Common myeloid progenitor, CD34-positive (primary cell): ENCODE measurements around the gene TMEM165.

Experiments
- CTCF ChIA-PET: fragments of 350-600 bp; sonication (Branson Sonifier 250); formaldehyde crosslinking; loops from one replicate; lab custom pipeline; 2021; ENCODE audit warnings: antibody characterized with exemption; lab: Charles Lee
- POLR2A ChIA-PET: fragments of 350-600 bp; sonication (Branson Sonifier 250); formaldehyde crosslinking; loops from one replicate; lab custom pipeline; 2021; ENCODE audit warnings: antibody characterized with exemption; lab: Charles Lee
- DNase-seq, 3 donors: peaks; one replicate each; pipeline versions ENCODE4 v3.0.0 to v3.0.0-alpha.2; 2013
- H3K27ac ChIP-seq, 2 experiments: 1 replicate in 1 of 2; 2 replicates in 1 of 2; pipeline ENCODE4 v1.7.0; 2013; ENCODE audit warnings: inconsistent platforms in 2 of 2, low read length in 2 of 2, mild to moderate bottlenecking in 2 of 2, low read depth in 1 of 2, moderate library complexity in 1 of 2; ENCODE audit not compliant: severe bottlenecking in 2 of 2, insufficient read depth in 1 of 2, poor library complexity in 1 of 2
- H3K27me3 ChIP-seq, 5 experiments: replicated peaks in 2 of 5; 1 replicate in 3 of 5; 2 replicates in 2 of 5; pipeline versions ENCODE4 v1.6.1 to v1.7.0; 2013; ENCODE audit warnings: low read length in 4 of 5, mild to moderate bottlenecking in 2 of 5, moderate library complexity in 2 of 5, inconsistent platforms in 1 of 5; ENCODE audit not compliant: insufficient read depth in 5 of 5, control insufficient read depth in 4 of 5
- H3K36me3 ChIP-seq, 4 experiments: 1 replicate in 2 of 4; 2 replicates in 2 of 4; pipeline versions ENCODE4 v1.6.1 to v1.7.0; 2013; ENCODE audit warnings: low read length in 3 of 4, control low read depth in 1 of 4, mild to moderate bottlenecking in 1 of 4; ENCODE audit not compliant: control insufficient read depth in 4 of 4, insufficient read depth in 4 of 4
- H3K4me1 ChIP-seq, 4 experiments: 1 replicate in 3 of 4; 2 replicates in 1 of 4; pipeline versions ENCODE4 v1.6.1 to v1.7.1; 2013; ENCODE audit warnings: low read length in 3 of 4, mild to moderate bottlenecking in 3 of 4, control low read depth in 1 of 4, inconsistent platforms in 1 of 4, moderate library complexity in 1 of 4; ENCODE audit not compliant: control insufficient read depth in 4 of 4, insufficient read depth in 4 of 4; ENCODE audit errors: control extremely low read depth in 1 of 4
- H3K4me3 ChIP-seq, 7 experiments: 1 replicate in 4 of 7; 2 replicates in 3 of 7; pipeline versions ENCODE4 v1.5.1 to v1.7.0; 2013; ENCODE audit warnings: mild to moderate bottlenecking in 7 of 7, low read length in 6 of 7, moderate library complexity in 6 of 7, inconsistent platforms in 2 of 7, low read depth in 2 of 7, control low read depth in 1 of 7; ENCODE audit not compliant: insufficient read depth in 4 of 7, control insufficient read depth in 1 of 7; ENCODE audit errors: extremely low read depth in 1 of 7
- H3K9me3 ChIP-seq, 5 experiments: 1 replicate in 4 of 5; 2 replicates in 1 of 5; pipeline versions ENCODE4 v1.6.1 to v1.7.1; 2013; ENCODE audit warnings: low read length in 4 of 5, mild to moderate bottlenecking in 2 of 5, inconsistent platforms in 1 of 5, low read depth in 1 of 5, moderate library complexity in 1 of 5; ENCODE audit not compliant: control insufficient read depth in 4 of 5, insufficient read depth in 2 of 5; ENCODE audit errors: control extremely low read depth in 1 of 5
- WGBS: methylation state at CpG from one replicate; pipeline ENCODE4 v1.1.5; 2013; ENCODE audit not compliant: insufficient coverage; 5-methylcytosine and 5-hydroxymethylcytosine counted together

The TMEM165 gene

DNA sequence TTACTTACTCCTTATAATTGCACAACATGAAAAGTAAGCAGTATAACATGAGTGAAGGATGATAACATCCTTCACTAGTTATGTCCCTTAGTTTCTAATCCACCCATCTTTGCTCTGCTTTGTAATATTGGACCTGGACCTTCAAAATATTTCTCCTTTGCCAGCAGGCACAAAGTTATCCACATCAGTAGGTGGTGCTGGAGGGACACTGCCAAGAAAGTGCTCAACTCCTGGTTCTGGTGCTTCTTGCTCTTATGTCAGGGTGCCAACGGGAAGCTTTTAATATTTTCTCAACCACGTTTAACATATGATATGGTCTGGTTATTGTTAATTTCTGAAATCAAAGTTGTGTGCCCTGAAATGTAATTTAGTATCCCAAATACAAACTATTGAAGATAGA, 49.1 kb downstream of the TMEM165 start:
- Histone ChIP-seq H3K36me3 (peaks cover 8 to 26% (median 15%) of the 10 kb centered on the region in 4 experiments), H3K27ac (no peak overlapping the region), H3K4me1 (peaks cover 0 to 25% (median 7%) of the 10 kb centered on the region in 4 experiments), H3K27me3 (no peaks in the 10 kb centered on the region), H3K4me3 (no peak overlapping the region), H3K9me3 (no peaks in the 10 kb centered on the region)
- ChIA-PET POLR2A (no interaction called here), CTCF (interaction anchor here (0.7 to 2.6 kb wide), 7 partner anchors 8 to 422 kb away, joined by 3 to 12 read pairs (median 3); partner anchors contain the start of genes SRD5A3 and TMEM165)
- no CpG with 5 or more reads among the region's 2 CpGs for WGBS
- DNase-seq: peak; percentile 8 to 33 (median 21)

DNA sequence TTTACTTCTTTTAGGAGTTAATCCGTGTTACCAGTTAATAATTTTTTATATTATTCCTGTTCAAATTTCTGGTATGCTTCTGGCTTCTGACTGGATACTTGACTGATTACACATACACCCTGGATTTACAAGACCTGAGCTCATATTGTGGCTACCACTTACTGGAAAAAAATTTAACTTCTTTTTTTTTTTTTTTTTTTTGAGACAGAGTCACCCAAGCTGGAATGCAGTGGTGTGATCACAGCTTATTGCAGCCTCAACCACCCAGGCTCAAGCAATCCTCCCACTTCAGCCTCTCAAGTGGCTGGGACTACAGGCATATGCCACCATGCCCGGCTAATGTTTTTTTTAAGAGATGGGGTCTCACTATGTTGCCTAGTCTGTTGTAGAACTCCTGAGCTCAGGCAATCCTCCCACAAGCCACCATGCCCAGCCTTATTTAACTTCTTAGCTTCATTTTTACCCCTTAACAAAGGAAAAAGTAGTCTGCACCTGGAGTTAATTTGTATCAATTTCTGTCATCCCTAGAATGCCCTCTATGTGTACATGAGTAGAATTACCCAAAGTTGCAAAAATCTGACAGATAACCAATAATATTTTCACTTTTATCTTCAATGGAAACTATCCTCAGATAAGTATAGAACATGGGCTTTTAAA, 50.3 kb downstream of the TMEM165 start:
- no CpG with 5 or more reads among the region's 2 CpGs for WGBS
- ChIA-PET CTCF (interaction anchor here (0.7 to 2.6 kb wide), 8 partner anchors 14 to 420 kb away, joined by 3 to 12 read pairs (median 4); partner anchors contain the start of gene SRD5A3), POLR2A (interaction anchor here (0.6 kb wide), 1 partner anchor 42 kb away, joined by 3 read pairs; no protein-coding TSS in a partner anchor)
- H3K4me3 ChIP-seq: no peak overlapping the region
- H3K4me1 ChIP-seq: peaks cover 0 to 25% (median 7%) of the 10 kb centered on the region in 4 experiments
- H3K27ac ChIP-seq: no peak overlapping the region
- DNase-seq: peak in 1 of 3 donors; percentile 54
- no peaks in the 10 kb centered on the region for H3K9me3 ChIP-seq
- H3K36me3 ChIP-seq: peaks cover 4 to 27% (median 12%) of the 10 kb centered on the region in 4 experiments
- H3K27me3 ChIP-seq: no peaks in the 10 kb centered on the region

DNA sequence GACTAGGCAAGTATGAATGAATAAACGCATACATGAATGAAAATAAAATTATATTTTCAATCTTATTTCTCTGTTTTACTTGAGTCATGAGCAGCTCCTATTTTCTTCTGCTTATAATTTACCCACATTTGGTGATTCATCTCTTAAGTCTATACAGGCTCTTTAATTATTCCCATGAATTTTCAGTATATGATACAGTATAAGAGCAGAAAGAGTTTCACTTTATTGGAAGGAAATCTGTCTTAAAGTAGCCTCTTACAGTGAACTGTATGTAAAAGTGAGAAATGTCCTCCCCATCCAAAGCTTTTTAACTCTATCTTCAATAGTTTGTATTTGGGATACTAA, 50.8 kb downstream of the TMEM165 start:
- Histone ChIP-seq H3K27me3 (no peaks in the 10 kb centered on the region), H3K36me3 (peaks cover 4 to 23% (median 10%) of the 10 kb centered on the region in 4 experiments), H3K4me3 (no peak overlapping the region), H3K27ac (no peak overlapping the region), H3K4me1 (peaks cover 0 to 25% (median 7%) of the 10 kb centered on the region in 4 experiments), H3K9me3 (no peaks in the 10 kb centered on the region)
- WGBS: no CpG with 5 or more reads among the region's 1 CpG
- no peak for DNase-seq
- ChIA-PET CTCF (interaction anchor here (0.7 to 2.6 kb wide), 3 partner anchors 13 to 118 kb away, joined by 3 to 12 read pairs (median 4); partner anchors contain the start of gene SRD5A3), POLR2A (no interaction called here)

DNA sequence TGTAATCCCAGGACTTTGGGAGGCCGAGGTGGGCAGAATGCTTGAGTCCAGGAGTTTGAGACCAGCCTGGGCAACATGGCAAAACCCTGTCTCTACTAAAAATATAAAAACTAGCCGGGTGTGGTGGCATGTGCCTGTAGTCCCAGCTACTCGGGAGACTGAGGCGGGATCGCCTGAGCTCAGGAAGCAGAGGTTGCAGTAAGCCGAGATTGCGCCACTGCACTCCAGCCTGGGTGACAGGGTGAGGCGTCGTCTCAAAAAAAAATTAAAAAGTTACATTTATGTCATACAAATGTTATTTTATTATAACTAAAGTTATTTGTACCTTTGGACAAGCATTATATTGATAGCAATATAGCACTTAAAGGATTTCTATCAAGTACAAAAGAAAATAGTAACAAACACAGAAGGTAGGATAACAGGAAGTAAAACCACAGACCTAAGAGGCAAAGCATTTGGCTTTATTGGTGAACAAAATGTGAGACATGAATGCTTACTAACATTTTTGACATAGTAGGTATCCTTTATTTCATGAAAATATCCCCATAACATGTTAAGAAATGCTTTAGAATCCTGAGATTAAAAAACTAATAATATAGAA, 51.5 kb downstream of the TMEM165 start:
- ChIA-PET CTCF (interaction anchor here (0.7 to 2.6 kb wide), 2 partner anchors 101 to 117 kb away, joined by 4 to 12 read pairs; partner anchors contain the start of gene SRD5A3), POLR2A (no interaction called here)
- WGBS: 90% methylated on average over 2 of the region's 9 CpGs
- peaks cover 4 to 30% (median 11%) of the 10 kb centered on the region in 4 experiments for H3K36me3 ChIP-seq
- no peaks in the 10 kb centered on the region for H3K27me3 ChIP-seq
- peak in 1 of 3 donors; percentile 10 for DNase-seq
- peaks cover 0 to 24% (median 7%) of the 10 kb centered on the region in 4 experiments for H3K4me1 ChIP-seq
- no peaks in the 10 kb centered on the region for H3K9me3 ChIP-seq
- no peak overlapping the region for H3K4me3 ChIP-seq
- no peak overlapping the region for H3K27ac ChIP-seq

DNA sequence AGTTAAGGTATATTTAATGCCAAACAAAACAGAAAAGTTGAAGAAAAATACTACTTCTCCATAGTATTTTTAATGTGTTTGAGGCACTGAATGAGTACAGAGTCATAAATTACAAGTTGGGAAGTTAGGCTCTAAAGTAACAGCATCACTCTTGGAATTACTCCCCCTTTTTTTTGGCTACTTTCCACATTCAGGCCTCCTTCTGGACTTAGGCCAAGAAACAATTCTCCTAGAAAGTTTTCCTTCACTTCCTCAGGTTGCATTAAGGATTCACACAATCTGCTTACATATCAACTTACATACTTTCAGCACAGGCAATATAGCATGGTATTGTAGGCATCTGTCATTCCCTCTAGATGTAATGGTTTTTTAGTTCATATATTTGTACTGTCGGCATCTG, 52.1 kb downstream of the TMEM165 start:
- ChIA-PET CTCF (no interaction called here), POLR2A (no interaction called here)

DNA sequence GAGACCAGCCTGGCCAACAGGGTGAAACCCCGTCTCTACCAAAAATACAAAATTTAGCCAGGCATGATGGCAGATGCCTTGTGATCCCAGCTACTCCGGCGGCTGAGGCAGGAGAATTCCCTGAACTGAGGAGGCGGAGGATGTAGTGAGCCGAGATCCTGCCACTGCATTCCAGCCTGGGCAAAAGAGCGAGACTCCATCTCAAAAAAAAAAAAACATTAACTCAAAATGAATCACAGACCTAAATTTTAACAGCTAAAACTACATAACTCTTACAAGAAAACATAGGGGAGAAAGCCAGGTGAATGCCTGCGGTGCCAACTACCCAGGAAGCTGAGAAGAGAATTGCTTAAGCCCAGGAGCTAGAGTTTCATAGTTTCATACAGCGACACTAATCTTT, 54.8 kb downstream of the TMEM165 start:
- POLR2A ChIA-PET: no interaction called here
- no peak overlapping the region for H3K4me3 ChIP-seq
- no peaks in the 10 kb centered on the region for H3K9me3 ChIP-seq
- H3K36me3 ChIP-seq: peaks cover 2 to 27% (median 9%) of the 10 kb centered on the region in 4 experiments
- H3K27ac ChIP-seq: no peak overlapping the region
- 84% methylated on average over 6 of the region's 8 CpGs for WGBS
- H3K27me3 ChIP-seq: no peaks in the 10 kb centered on the region
- CTCF ChIA-PET: no interaction called here
- DNase-seq: no peak
- H3K4me1 ChIP-seq: peaks cover 0 to 14% (median 2%) of the 10 kb centered on the region in 4 experiments

More for the DNA sequence above, 52.1 kb downstream of the TMEM165 start:
- WGBS: no CpG with 5 or more reads among the region's 1 CpG
- no peak overlapping the region for H3K27ac ChIP-seq
- H3K4me3 ChIP-seq: no peak overlapping the region
- H3K9me3 ChIP-seq: no peaks in the 10 kb centered on the region
- peaks cover 0 to 18% (median 4%) of the 10 kb centered on the region in 4 experiments for H3K4me1 ChIP-seq
- no peaks in the 10 kb centered on the region for H3K27me3 ChIP-seq
- peaks cover 4 to 33% (median 11%) of the 10 kb centered on the region in 4 experiments for H3K36me3 ChIP-seq
- no peak for DNase-seq

DNA sequence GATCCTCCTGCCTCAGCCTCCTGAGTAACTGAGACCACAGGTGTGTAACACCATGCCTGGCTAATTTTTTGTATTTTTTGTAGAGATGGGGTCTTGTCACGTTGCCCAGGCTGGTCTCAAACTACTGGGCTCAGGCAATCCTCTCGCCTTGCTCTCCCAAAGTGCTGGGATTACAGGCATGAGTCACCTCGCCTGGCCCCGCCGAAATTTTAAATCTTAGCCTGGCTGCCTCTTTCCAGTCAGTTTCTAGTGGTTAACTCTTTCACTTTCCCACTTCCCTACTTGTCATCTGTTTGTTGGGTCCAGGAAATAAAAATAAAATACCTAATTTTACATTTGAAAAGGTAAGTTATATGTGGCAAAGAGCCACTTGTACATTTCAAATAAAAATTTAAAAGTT, 62.4 kb downstream of the TMEM165 start:
- ChIA-PET CTCF (no interaction called here), POLR2A (no interaction called here)
- no peaks in the 10 kb centered on the region for H3K4me1 ChIP-seq
- peaks cover 0 to 8% (median 0%) of the 10 kb centered on the region in 4 experiments for H3K36me3 ChIP-seq
- no peak overlapping the region for H3K4me3 ChIP-seq
- 96% methylated on average over 5 of the region's 5 CpGs for WGBS
- H3K27ac ChIP-seq: no peak overlapping the region
- DNase-seq: no peak
- H3K9me3 ChIP-seq: no peaks in the 10 kb centered on the region
- H3K27me3 ChIP-seq: no peaks in the 10 kb centered on the region
